Anterior cingulate cortex (tissue), 58 donors: Measurements from ENCODE around the gene NCKAP5.

Experiments
- DNase-seq, 58 donors: peaks; one replicate each; lab custom pipeline; 2025; lab: John Stamatoyannopoulos, UW

The NCKAP5 gene

DNA sequence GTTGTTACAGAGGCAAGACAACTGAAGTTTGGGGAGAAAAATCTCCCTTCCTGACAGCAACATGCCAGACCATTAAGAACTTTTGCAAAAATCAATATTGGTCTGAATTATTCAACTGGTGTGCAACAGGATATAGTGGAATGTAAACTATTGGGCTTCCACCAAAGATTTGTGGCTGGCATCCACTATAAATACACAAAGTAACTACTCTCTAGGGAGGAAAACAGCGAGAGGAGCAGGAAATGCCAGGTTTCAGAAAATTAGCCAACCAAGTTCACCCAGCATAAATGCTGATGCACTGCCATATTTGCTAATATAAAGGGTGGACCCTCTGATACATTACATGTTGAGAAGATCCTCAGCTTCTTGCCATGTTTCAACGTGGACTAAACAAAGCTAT is 630.6 kb downstream of the NCKAP5 start:
- no peak for DNase-seq

DNA sequence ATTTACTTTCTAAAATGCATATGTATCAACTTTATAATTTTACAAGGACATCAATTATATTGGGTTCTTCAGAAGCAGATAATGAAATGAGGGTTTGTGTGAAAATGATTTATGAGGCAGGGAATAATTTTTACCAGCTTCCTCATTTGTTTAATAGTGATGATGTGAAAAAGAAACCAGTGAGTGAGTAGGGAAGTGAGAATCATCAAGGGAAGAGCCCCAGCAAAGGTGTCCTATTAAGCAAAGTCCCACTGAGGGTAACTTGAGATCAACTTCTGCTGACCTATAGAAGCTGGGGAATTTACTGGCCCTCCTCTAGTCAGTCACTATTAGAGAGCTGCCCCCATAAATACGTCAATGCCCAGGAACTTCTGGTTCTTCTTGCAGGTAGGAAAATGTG is 631.5 kb downstream of the NCKAP5 start:
- DNase-seq, result no peak

DNA sequence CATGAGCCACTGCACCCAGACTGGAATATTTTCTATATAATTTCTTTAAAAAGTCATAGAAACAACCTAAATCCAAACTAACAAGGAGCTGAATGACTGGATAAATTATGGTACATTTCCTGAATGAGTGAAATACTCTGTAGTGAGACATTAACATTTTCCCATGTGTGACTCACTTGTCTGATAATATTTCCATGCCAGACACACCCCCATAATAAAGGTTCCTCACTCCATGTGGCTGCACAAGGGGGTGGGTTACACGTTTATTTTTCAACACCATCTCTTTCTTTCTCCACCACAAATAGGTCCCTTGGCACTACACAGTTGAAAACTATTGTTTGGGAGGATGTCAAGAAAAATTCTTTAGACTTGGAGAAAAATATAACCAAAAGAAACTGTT is 632.0 kb downstream of the NCKAP5 start:
- no peak for DNase-seq

DNA sequence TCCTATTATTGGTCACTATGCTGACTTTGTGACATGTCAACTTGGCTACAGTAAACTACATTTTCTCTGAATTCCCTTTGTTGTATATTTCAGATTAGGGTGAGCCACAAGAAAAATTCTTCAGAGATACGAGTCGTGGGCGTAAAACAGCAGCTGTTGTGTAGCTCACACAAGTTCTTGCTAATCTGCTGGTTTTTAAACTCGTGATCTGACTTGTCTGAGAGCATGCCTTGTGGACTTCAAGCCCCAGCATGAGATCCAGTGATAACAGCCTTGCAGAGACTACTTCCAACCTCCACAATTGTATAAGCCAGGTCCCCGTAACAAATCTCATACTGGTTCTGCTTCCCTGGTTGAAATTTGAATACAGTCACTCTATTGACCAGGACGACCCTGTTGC is 638.5 kb downstream of the NCKAP5 start:
- peak in 2 of 58 donors; percentile 9 to 10 for DNase-seq

DNA sequence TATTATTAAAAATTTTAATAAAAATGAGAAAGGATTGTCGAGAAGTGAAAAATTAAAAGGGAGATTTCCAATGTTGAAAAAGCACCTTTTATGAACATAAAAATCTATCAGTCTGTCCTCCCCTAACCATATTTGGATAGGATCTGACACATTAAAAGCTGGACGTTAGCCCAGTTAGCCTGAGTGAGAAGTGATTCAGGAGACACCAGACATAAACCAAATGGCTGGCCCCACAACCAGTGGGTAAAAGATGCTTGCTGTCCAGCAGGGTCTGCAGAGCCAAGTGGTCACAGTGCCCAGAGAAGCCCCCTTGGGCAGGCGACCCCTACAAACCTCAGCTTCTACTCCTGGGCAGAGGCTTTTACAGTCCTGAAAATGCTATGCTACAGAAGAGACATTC is 644.5 kb downstream of the NCKAP5 start:
- DNase-seq, result no peak

DNA sequence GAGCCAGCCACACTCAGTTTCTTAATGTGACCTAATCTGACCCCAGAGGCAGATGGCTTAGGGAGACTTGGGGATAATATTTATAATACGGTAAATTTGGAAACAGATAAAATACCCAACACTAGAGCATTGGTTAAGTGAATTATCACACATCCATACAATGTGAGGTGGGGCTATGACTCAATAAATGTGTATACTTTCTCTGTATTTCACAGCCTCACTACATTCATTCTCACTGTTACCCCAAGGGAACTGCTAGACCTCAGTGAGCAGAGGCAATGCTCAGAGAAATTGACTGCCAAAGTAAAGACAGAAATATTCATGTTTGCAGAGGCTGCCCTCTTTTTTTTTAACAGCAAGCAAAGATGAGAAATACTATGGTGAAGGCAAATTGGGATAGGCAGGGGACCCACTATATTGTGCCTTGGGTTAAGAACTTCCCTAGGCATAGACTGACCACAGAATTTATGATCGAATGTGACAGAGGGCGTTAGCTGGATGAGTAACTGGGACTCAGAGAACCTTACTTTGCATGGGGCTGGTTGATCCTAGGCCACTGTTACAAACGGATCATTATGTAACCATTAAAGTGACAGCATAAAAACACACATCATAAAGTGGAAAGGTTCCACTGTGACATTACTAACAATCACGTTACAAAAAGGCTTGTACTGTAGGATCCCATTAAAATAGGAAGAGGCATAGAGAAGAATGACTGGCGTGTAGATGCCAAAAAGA is 652.3 kb downstream of the NCKAP5 start:
- no peak for DNase-seq

DNA sequence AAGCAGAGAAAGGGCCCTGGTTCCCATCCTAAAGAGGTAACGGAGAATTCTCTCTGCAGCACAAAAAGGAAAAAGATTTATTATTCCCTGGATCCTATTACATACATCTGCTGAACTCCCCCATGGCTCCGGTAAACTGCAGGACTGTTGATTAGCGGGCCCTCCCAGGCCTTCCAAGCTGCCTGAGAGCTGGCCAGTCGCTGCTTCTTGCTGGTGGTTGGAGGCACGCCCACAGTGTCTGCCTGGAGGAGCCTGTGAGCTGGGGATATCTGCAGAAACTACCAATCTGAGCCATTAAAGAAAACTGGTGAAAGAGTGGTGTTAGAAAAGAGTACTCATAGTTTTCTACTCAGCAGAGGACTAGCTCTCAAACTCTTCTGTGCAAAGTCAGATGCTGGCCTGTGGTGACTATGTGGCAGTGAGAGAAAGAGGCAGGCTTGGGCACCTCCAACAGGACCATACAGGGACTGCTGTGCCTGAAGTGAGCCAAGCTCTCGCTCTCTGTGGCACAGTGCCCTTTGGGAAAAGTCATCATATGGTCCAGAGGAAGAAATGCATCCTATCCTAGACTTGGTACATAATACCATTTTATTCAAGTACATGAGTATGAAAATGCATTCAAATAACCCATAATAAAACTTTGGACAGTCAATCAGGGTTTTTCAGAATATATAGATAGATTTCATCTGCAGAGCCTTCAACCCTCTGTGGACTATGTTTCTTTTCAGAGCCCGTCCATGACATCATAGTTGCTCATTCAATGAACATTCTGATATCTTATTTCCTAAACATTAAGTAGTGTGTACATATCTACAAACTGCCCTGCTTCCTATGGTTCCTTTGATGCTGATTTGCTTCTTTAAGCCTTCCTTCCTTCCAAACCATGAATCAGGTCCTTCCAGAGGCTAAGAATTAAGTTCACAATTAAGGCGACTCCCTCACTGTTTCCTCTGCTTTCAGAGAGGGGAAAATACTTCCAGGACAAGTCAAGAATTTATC is 656.2 kb downstream of the NCKAP5 start:
- peak in 7 of 58 donors; percentile 2 to 19 (median 4) for DNase-seq

DNA sequence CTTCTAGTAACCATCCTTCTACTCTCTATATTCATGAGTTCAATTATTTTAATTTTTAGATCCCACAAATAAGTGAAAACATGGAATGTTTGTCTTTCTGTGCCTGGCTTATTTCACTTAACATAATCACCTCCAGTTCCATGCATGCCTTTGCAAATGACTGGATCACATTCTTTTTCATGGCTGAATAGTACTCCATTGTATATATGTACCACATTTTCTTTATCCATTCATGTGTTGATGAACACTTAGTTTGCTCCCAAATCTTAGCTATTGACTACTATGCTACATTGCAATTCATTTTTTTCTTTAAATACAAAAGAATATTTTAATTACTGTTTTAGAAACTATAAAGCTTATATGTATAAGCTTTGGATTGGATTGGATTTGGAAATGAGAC is 657.8 kb downstream of the NCKAP5 start:
- DNase-seq, result no peak

DNA sequence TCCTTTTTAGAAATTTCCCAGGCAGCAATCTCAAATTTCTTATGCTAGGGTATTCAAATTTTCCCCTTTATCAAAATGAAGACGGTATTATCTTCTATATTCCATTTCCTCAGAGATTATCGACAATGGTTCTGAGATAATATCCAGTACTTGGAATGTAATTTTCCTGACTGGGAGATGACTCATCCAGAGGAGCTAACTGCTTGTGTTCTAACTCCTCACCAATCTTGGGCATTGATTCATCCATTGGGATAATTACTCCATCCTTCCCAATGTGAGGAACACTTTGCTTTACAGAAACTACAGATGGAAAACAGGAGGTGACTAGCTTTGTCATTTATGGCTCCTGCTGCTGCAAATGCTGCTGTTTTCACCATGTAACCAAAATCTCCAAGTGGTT is 658.8 kb downstream of the NCKAP5 start:
- no peak for DNase-seq

DNA sequence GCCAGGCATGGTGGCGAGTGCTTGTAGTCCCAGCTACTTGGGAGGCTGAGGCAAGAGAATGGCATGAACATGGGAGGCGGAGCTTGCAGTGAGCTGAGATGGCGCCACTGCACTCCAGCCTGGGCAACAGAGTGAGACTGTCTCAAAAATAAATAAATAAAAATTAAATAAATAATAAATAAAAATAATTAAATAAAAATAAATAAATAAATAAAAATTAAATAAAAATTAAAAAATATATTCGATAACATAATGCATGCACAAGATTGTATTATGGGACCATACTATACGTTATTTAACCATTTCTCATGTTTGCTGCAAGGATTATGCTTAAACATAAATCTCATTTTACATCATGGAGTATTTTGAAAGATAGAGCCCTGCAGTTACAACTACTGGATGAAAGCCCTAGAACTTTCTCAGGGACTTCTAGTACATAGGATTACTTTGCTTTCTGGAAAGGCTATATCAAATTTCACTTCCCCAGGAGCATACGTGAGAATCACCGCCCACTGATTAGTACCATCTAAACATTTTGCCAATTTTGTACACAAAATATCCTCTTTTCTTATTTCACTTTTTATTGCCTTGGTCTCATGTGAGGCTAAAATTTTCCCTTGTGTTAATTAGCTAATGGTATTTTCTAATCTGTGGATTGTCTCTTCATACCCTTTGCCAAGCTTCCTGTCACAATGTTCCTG is 664.0 kb downstream of the NCKAP5 start:
- DNase-seq, result no peak

DNA sequence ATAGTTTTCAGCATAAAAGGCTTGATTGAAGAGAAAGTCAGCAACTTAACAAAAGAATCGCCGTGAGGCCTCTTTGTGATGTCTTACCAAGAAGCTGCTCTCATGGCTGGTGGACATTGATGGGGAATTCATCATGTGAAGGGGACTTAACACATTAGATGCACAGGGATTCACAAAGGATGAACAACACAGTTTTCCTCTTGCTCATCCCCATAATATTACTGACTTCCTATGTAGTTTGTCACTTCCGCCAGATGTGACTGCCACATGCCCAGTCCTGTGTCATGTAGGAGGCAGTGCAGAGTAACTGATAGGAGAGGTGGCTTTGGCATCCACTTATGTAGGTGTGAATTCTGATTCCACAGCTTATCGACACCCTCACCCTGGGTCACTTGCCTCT is 665.6 kb downstream of the NCKAP5 start:
- DNase-seq, result no peak

DNA sequence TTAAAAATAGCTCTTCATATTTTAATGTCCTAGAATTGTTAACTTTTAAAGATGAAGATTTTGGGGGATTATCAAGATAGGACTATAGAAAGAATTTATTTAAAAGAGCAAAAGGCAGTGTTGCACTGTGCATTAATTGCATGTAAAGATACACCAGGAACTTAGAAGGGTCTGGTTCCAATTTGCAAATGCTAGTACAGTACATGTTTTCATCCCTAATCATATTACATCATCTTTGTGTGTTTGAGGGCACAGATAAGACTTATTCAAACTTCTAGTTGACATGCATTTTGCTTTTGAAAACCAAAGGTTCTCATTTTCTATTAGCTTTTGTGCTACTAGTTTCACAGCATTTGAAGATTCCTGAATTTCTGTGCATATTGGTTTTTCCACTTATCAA is 666.6 kb downstream of the NCKAP5 start:
- no peak for DNase-seq

DNA sequence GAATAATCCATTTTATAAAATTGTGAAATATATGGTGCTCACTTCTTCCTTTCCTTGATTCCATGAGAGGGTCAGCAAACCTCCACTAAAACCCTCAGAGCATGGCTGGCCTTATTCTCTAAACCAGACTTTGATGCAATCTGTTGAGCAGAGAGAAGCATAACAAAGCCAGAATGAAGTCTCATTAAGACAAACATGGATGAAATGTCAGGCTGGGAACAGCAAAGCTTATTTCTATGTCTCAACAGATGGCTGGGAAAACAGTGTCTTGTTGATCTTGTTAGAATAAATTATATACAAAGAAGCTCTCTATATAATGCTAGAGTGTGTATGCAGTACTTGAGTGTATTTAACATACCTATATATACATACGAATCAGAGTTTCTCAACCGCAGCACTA is 671.2 kb downstream of the NCKAP5 start:
- DNase-seq, result no peak

DNA sequence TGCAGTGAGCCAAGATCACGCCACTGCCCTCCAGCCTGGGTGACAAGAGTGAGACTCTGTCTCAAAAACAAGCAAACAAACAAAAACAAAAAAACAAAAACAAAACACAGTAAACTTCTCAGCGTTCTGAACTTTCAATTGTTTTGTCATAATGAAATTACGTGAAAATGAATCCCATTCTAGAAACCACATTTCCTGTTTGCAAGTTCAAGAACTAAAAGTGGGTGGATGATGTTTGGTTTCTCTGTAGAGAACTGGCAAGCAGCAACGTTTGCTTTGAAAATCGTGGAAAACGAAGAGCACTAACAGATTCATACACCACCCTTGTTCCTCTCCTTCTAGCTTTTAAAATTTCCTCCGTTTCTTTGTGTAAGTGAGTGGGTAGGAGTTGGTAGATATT is 672.2 kb downstream of the NCKAP5 start:
- DNase-seq, result no peak

DNA sequence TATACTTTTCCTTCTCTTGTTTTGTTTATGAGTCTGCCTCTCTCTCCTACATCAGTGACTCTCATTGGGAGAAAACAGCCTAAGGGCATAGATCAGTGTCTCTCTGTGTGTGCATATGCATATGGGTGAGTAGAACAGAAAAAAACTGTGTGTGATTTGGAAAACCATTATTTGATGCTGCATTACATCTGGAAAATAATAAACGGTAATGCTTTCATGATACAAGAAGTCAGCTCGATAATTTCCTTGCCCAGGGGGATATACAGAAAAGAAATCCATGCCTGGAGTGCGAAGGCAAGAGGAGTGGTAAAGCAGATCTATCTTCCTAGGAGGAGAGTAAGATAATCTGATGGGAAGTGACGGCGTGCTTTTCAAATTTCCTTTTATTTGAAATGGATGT is 676.8 kb downstream of the NCKAP5 start:
- no peak for DNase-seq

DNA sequence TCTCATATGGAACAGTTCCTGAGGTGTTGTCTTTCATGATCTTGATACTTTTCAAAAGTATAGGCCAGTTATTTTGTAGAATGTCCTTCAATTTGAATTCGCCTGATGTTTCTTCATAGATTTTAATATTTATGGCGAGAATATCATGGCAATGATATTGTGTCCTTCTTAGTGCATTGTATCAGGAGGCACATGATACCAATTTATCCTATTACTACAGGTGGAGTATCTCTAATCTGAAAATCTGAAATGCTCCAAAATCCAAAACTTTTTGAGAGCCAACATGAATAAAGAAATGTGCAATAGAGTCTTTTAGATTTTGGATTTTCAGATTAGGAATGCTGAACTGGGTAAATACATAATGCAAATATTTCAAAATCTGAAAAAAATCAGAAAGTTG is 681.7 kb downstream of the NCKAP5 start:
- DNase-seq, result no peak

DNA sequence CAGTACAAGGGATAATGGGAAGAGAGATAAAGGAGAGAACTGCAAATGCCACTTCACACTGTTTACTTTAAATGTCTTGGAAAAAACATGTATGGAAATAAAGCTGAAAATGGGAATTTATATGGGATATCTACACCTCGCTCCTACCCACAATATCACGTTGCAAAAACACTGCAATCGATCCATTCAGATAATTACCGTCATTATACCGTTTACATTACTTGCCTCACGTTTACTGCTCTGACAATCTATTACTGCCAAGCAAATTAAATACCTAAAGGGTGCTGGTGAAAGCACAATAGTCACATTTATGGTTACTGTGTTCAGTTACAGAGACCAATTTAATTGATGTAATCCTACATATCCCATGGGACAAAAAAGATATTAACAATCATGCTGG is 683.6 kb downstream of the NCKAP5 start:
- DNase-seq, result no peak

DNA sequence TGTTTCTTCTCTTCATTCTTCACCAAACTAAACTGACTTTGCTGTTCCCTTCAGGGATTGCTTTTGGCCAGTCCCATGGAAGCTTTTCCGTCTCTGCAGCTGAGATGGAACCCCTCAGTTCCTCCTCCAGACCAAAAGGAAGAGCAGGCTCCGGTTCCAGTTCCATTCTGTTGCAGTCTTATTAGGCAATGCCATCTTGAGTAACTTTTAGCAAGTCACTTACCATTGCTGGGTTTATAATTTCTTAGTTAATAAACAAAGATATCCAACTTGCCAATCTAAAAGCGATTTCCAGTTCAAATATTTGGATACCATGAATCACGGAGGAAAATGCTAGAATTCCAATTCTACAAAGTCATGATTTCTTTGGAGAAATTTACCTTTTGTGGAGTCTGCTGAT is 684.0 kb downstream of the NCKAP5 start:
- no peak for DNase-seq

DNA sequence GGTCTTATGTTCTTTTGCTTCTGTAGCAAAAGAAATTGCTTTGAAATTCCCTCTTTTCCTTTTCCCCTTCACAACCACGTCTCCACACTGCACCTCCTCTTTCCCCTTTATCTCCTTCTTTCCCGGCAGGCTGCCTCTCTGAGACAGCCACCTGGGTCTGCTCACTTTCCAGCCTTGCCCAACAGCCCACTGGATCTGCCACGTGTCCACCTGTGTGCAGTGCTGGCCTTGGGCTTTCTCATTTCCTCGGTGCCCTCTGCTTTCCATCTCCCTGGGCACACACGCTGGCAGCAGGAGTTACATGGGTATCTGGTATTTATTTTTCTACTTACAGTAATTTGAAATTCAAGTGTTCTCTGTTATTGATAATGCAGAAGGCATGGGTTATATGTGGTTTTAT is 684.8 kb downstream of the NCKAP5 start:
- DNase-seq, result no peak

DNA sequence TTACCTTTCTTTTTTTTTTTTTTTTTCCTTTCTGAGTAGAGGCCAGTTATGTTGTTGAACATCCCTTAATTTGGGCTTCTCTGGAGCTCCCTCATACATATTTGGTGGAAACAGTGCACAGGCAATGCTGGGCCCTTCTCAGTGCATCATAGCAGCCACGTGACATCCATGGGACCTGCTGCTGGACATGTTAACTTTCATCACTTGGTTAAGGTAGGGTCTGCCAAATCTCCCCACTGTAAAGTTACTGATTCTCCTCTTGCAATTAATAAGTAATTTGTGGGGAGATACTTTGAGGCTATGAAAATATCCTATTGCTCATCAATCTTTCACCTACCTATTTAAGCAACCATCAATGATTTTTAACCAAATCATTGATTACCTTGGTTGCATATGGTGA is 686.7 kb downstream of the NCKAP5 start:
- no peak for DNase-seq

DNA sequence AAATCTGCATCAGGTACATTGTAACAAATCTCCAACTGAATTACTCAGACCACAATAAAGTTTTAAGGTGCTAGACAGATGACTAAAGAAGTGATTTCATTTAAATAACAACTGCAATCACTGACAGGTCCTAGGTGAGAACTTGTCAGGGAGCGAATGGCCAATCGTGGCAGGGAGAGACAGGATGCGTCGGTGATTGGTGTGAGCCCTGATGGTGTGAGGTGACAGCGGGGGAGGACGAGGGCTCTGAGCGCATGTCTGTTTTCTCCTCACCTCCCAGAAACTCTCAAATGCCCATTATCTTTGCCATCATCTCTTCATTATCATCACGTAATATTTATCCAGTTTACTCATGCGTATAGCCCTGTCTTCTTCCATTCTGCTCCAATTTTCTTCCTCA is 690.3 kb downstream of the NCKAP5 start:
- no peak for DNase-seq
